Measurements from ENCODE around the gene MARCHF6.
"Not testable (repeated sequence)": the region's sequence is repeated elsewhere in the genome, so short reads cannot be mapped to it uniquely, and the experiment has no call there.

MARCHF6 gene

DNA sequence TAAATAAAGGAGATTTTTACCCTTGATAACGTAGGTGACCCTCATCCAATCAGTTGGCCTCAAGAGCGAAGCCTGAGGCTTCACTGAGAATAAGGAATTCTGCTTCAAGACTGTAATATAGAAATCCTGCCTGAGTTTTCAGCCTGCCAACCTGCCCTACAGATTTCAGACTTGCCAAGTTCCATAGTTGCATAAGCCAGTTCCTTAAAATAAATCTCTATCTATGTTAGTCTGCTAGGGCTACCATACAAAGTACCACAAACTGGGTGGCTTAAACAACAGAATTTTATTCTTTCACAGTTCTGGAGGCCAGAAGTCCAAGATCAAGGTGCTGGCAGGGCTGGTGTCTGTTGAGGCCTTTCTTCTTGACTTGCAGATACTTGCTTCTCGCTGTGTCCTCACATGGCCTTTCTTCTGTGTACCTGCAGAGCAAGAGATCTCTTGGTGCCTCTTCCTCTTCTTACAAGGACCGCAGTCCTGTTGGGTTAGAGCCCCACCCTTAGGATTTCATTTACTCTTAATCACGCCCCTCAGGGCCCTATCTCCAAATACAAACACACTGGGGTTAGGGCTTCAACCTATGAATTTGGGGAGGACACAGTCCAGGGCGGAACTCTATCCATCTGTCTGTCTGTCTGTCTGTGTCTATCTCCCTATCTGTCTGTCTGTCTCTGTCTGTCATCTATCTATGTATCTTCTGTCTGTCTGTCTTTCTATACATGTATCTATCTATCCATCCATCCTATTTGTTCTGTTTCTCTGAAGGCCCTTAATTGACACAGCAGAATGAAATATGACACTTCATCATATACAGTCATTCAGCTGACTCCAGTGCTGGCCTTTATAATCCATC is 28.8 kb upstream of the MARCHF6 start:
- no peak for DNase-seq

DNA sequence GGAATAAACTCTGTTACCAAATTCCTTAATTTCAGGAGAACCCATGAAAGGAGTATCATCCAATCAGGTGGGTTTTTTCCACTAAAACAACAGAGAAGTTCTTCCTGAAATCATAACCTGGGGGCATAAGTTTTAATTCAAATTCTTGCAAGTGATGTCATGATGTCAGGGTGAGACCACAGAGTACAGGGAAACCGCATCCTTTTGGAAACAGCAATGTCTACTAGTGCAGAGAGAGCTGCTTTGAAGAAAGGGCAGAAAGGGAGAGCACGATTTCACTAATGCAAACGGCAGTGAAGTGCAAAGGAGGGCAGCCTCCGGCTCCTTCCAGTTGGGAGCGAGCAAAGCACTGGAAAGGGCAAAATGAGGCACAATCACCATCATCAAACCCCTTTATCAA is 25.2 kb upstream of the MARCHF6 start:
- no peak for DNase-seq

DNA sequence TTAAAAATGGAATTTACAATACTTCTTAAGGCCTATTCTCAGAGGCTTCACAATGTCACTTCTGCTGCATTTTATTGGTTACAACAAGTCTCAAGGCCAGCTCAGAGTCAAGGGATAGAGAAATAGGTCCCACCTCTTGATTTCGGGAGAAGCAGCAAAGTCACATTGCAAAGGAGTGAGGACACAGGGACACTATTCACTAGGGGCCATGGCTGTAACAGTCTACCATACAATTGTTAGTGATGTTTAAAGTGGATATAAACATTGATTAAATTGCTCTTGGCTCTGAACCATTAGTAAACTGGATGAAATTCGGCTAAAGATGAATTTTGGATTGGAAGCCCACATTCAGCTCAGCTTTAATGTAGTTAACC is 24.1 kb upstream of the MARCHF6 start:
- no peak for DNase-seq

DNA sequence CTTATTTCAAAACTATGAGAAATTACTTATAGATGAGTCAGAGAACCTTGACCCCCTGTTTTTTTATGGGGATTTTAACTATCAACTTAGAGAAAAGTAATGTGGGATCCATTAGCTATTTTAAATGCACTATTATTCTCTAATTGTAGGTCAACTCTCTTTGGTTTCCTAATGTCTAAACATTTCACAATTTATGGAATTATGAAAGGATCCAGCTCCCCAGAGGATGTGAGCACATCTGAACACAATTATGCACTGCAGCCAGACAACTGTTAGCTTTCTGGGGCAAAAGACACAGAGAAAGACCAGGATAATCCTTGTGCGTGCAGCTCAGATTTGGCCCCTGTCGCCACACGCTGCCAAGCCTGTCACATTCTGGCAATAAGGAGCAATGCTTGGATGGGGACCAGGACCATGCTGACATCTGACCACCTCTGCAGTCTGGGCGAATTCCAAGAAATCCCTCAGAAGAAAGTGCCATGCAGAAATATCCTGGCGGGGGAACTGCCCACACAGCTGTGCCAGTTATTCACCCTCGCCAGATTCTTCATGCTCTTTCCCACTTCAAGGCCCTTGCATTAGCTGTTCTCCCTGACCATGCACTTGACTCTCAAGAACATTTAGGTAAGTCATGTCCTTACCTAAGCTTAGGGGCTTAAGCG is 23.5 kb upstream of the MARCHF6 start:
- DNase-seq, result no peak

DNA sequence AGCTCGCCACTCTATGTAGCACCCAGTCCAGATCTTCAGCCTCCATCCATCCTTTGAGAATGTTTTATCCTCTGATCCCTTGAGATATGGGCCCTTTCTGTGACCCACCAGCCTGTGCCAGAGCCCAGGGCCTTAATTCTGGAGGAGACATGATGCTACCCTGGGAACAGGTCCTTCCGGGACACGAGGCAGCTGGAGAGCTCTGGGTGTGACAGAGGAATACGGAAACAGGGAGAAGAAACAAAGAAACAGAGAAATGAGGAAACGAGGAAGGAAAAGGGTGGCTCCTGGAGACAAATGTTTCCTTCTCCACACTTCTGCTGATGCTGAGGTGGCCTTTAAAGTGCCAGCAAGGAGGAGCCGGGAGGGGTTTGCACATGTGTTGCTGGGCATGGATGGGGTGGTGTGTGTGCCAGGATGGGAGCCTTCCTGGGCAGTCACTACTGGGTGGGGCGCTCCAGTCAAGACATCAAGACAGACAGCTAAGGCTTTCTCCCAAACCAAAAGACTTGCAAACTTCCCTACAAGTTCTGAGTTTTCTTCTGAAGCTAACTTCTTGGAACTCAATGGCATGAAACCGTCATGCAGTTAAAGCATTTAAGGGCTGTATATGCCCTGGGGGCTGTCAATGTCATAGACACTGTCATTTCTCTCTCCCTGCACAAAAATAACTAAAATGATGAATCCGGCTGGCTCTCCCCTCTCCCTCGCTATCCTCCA is 22.8 kb upstream of the MARCHF6 start:
- no peak for DNase-seq

DNA sequence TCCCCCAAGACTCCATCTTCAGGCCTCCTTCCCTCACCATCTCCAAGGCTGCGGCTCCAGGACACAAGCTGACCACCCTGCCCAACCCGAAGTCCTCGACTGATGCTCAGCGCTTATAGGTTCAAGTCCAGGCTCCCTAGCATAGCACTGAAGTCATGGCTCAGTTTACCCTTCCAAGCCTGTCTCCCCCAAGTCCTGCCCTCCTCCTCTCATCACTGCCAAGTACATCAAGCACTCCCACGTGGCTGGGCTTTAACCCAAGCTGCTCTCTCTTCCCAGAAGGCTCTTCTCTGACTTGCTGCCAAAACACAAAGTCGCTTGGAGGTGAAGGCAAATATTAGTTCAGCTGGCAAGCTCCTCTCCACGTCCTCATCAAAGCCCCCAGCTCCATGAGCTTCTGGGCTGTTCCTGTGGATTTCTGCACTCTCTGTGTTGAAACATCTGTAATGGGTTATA is 22.1 kb upstream of the MARCHF6 start:
- no peak for DNase-seq

DNA sequence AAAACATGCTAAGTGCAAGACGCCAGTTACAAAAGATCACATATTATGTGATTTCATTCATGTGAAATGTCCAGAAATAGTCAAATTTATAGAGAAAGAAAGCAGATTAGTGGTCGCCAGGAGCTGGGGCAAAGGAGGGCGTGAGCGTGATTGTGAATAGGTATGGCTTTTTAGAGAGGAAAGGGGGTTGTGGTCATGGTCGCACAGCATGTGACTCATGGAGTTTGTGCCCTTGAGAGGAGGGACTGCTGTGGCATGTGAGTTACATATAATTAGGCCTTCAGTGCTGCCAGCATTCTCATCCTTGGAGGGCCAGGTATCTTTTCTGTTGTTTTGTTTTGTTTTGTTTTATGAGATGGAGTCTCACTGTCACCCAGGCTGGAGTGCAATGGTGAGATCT is 21.2 kb upstream of the MARCHF6 start:
- DNase-seq, result no peak

DNA sequence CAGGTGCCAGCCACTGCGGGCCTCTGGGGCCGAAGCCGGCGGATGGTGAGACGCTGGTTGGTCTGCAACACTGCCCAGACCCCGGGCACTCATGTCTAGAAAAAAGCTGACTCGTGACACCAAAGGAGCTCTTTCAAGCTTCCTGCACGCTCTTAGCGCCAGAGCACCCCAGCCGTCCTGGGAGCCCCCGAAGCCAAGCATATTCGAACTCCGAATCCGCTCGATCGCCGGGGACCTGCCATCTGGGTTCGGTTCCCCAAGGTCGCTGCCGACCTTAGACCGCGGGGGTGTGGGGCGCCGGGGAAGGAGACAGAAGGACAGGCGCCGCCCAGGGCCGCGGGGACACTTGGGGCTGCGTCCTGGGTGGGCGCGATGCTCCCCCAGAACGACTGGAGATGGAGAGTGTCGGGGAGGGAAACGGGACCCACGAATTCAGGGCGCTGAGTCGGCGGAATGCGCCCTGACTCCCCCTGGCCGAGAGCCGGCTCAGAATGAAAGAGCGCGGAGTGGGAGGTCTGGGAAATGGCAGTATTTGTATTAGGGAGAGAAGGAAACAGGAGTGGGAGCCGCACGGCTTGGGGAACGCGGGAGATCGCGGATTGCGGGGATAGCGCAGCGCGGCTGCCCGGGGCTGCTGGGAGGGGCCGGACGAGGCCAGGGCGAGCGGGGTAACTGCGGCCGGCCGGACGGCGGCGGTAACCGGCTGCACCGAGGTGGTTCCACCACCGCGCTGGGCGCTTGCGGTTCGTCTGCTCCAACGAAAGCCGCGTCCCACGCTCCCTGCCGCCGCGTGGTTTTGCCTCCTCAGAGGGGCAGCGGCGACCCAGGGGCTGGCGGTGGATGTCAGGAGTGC is 20.1 kb upstream of the MARCHF6 start:
- DNase-seq, result no peak

DNA sequence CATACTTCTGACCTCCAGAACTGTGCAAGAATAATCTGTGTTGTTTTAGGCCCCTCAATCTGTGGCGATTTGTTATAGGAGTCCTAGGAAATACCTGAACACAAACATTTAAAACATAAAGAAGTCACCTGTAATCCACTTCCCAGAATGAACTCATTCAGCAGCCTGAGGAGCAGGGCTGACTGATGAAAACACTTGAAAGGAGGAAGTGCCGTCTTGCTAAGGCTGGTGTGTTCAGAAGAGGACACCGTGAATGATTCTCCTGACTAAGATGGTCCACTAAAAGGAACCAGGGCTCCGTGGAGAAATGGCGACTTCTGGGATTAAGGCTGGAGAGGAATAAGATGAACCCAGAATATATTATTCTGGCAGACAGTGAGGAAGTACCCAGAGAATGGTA is 18.7 kb upstream of the MARCHF6 start:
- DNase-seq, result no peak

DNA sequence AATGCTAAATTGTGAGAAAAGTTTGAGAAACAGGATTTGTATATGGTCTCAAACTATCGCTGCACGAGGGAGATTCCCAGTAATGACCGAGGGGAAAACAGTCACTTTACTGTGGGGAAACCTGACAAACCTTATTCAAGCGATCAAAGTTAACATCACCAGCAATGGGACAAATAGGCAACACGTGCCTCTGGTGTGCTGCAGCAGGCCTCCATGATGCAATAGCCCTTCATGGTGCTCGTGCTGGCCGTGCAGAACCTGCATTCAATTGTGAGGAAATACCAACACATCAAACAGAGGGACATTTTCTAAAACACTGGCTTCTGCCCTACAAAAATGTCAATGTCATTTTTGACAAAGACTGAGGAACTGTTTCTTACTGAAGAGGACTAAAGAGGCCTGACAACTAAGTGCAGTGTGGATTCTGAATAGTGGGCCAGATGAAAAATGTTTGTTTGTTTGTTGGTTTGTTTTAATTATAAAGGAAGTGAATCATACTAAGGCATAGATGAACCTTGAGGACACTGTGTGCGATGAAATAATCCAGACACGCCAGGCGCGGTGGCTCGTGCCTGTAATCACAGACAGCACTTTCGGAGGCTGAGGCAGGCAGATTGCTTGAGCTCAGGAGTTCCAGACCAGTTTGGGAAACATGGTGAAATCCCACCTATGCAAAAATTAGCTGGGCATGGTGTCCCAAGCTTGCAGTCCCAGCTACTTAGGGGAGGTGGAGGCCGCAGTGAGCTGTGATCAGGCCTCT is 17.6 kb upstream of the MARCHF6 start:
- no peak for DNase-seq

DNA sequence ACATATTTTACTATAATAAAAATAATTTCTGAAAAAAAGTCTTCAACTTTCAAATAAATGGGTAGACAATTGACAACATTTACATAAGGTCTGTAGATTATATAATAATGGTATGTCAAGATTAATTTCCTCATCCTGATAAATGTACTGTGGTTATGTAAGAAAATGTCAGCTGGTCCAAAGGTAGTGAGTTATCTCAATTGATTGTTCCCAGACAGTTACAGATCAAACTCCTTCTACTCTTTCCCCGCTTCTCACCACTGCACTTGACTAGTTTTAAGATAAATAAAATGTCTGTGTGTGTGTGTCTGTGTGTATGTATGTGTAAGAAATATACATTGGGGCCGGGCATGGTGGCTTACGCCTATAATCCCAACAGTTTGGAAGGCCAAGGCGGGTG is 16.4 kb upstream of the MARCHF6 start:
- no peak for DNase-seq

DNA sequence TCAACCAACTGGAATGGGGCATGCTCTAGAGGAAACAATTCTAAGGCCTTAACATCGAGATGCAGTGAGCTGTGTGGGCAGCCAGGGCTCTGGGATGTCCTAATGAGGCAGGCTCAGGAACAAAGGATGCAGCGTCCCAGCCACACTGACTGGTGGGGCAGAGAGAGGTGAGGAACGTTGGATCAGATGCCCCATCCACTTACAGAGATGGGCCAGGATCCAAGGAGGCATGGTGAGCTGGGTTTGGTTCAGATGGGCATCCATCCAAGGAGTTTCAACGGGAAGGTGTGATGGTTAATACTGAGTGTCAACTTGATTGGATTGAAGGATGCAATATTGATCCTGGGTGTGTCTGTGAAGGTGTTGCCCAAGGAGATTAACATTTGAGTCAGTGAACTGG is 15.5 kb upstream of the MARCHF6 start:
- no peak for DNase-seq

DNA sequence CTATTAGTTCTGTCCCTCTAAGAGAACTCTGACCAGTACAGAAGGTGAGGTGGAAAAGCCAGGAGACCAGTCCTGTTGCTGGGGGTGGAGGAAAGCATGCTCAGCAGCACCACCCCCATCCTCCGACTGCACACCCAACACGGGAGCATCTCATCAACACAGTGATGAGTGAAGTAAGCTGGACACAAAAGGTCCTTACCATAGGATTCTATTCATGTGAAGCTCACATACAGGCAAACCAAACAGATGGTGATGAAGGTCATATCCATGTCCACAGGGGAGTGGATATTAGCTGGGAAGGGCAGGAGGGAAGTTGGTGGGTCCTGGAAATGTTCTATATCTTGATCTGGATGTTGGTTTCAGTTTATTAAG is 14.8 kb upstream of the MARCHF6 start:
- no peak for DNase-seq

DNA sequence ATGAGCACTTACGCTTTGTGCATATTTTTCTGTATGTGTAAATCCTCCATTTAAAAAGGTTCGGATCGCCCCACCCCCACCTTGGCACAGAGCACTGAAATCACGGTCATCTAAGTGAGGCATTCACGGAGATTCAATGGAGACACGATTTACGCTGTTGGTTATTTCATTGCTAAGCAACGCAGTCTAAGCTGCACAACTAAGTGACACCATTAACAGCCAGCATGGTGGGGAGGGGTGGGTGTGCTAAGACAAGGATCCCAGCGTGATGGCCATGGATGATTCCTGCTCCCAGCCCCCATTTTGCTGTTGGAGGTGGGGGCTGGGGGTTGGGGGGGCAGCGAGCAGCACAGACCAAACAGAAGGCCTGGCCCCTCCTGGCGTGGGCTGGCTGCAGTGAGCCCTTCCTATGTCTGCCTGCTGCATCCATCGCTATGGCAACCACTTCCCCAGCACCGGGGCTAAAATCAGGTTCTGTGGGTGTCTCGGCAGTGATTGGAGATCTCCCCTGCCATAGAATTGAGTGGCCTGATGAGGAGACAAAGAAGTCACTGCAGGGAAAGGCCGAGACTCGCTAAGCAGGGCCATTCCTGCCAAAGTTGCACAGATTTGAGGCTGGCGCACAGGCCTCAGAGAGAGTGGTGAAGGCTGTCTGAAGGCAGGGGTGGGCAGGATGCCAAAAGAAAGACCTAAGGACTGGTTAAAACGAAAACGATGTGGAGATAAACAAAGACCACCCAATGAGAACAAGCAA is 14.3 kb upstream of the MARCHF6 start:
- no peak for DNase-seq

DNA sequence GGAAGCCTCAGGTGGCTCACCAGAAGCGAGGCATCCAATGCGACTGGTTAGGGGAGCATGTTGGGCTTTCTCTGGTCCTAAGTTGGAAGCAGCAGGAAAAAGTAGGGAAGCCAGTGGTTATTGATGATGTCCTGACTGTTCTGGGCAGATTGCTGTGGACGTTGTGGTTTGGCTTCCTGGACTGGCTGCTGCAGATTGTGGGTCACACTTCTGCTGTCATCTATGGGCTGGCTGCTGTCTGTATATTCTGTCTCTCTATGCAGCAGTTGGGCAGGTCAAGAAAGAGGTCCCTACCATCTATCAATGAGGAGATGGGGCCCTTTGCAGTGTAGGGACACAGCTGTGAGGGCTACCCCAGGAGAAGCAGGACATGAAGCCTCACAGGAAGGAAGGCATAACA is 13.5 kb upstream of the MARCHF6 start:
- no peak for DNase-seq

DNA sequence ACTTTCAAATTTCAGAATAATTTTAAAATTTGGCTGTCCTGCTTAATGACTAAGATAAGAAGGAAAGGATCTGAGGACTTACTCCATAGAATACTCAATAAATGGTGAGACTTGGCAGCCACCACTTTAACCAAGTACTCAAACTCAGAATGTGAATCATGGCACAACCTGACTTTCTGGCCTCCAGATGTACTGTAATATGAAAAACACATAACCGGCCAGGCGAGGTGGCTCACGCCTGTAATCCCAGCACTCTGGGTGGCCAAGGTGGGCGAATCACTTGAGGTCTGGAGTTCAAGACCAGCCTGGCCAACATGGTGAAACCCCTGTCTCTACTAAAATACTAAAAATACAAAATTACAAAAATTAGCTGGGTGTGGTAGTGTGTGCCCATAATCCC is 10.0 kb upstream of the MARCHF6 start:
- no peak for DNase-seq

DNA sequence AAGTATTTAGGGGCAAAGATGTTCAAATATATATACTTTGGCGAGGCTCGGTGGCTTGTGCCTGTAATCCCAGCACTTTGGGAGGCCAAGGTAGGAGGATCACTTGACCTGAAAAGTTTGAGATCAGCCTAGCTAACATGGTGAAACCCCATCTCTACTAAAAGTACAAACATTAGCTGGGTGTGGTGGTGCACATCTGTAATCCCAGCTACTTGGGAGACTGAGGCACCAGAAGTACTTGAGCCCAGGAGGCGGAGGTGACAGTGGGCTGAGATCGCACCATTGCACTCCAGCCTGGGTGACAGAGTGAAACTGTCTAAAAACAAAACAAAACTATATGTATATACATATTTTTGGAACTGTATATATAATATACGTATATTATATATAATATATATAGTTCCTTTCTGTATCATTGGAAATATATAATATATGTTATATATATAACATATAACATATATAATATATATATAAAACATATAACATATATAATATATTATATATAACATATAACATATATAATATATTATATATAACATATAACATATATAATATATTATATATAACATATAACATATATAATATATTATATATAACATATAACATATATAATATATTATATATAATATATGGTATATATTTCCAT is 8.9 kb upstream of the MARCHF6 start:
- not testable (repeated sequence) for DNase-seq

DNA sequence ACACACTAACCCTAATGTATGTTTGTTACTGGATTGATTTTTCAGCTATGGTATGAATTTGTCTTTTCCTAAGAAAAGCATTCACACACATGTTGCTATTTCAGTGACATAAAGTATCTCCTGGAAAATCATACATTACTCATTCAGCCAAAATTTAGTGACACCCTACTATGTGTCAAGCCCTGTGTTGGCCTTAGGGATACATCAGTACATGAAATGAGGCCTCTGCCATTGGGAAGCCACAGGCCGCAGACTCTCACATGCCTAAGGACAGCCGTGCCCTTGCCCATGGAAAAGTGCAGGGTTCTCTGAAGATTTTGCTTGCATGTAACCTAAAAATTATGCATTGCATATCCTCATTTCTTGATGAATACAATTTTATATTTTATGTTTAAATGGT is 5.2 kb upstream of the MARCHF6 start:
- no peak for DNase-seq

DNA sequence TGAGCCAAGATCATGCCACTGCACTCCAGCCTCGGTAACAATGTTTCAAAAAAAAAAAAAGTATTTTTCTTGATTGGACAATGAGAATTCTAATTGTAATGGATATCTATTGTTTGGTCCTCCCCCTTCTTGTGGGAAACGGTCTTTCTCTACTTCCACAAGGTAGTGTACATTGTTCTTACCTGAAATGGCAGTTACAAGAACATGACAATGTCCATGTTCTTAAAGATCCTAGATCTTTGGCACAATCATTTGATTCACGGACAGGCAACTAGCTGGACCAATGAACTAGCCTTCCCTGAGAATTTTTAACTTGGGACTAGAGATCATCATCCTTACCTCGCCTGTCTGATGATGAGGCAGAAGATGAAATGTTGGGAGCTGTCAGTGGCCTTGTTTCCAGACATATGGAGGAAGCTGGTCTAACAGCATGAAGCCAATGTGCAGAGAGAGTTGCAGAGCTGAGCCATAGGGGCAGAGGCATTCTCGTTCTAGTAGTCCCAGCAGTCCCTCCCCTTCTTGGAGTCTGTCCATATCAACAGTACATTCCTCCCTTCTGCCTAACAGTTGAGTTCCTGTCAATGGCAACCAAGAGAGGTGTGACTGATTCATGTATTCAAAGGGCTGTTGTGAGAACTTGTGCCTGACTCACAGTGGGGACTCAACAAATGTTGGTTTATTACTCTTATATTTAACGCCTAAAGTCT is 2.1 kb upstream of the MARCHF6 start:
- no peak for DNase-seq

DNA sequence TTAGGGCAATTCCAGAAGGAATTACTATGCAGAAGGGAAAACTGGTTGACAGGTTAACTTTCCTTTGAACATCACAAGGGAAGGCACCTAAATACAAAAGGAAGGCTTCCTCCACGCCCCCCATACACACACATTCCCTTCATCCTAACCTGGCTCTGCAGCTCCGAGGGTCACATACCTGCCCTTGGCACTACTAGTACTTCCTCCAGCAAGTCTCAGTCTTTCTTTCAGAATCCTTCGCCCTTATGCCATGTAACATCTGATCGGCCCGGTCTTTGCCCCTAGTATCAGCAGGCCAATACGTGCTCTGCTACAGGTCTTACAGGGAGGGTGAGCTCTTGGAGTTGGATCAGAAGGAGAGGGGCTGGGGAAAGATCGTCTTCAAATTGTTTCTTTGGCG is 1.6 kb upstream of the MARCHF6 start:
- DNase-seq, result no peak

Measured in activated T-cell treated with anti-CD3 and anti-CD28 coated beads for 4 hours (primary cell).